ENCODE measurements around the gene CERK. TPM values are rescaled to one million over a fixed set of nuclear protein-coding genes. Genes with fewer than 3 reads are reported as not detected.

The CERK gene
- total RNA-seq, 1 donor from 2014 or later = 71.6 TPM

Other genes with a start within 250 kb of the CERK start
- 8.4 TPM for gene CELSR1, start 200.6 kb downstream of the CERK start, total RNA-seq
- 80.0 TPM for gene GRAMD4, start 117.9 kb downstream of the CERK start, total RNA-seq
- gene TBC1D22A, start 24.4 kb upstream of the CERK start, total RNA-seq = 14.6 TPM

Data from Right ventricle myocardium inferior (tissue), 1 donor.